H1 (cell line): ENCODE results near the gene VPS13D. TPM values are rescaled to one million over a fixed set of nuclear protein-coding genes. Genes with fewer than 3 reads are reported as not detected.

Source experiments
- CTCF ChIA-PET: fragments of 300-600 bp; sonication (Branson Sonifier 250); formaldehyde crosslinking; loops from one replicate; lab custom pipeline; 2021; ENCODE audit not compliant: partially characterized antibody; lab: Charles Lee
- POLR2A ChIA-PET: fragments of 300-600 bp; sonication (Branson Sonifier 250); formaldehyde crosslinking; loops from one replicate; lab custom pipeline; 2021; ENCODE audit warnings: inconsistent platforms; ENCODE audit not compliant: partially characterized antibody; lab: Charles Lee
- DNase-seq, 2 experiments: peaks; one replicate each; pipeline versions ENCODE4 v3.0.0 to v3.0.0-alpha.2; 2010 to 2022; ENCODE audit warnings: low spot score in 2 of 2, low read depth in 1 of 2, mixed read lengths in 1 of 2
- FAIRE-seq: peaks from 2 replicates; lab custom pipeline; 2011; peaks lifted over from hg19 to GRCh38; lab: Jason Lieb, UNC
- H2AFZ ChIP-seq: 2 replicates; pipeline ENCODE4 v1.8.1; 2012; ENCODE audit warnings: low read length, inconsistent platforms
- H2AK5ac ChIP-seq: 2 replicates; pipeline ENCODE4 v1.6.1; 2013; ENCODE audit warnings: low read depth, low read length
- H2BK120ac ChIP-seq: replicated peaks from 2 replicates; pipeline ENCODE3; 2013; ENCODE audit warnings: low read depth, low read length, inconsistent platforms
- H2BK12ac ChIP-seq: 2 replicates; pipeline ENCODE4 v1.6.1; 2013; ENCODE audit warnings: low read depth, low read length
- H2BK15ac ChIP-seq: 2 replicates; pipeline ENCODE4 v1.6.1; 2013; ENCODE audit warnings: low read length
- H2BK20ac ChIP-seq: 2 replicates; pipeline ENCODE4 v1.6.1; 2013; ENCODE audit warnings: low read length
- H2BK5ac ChIP-seq: 2 replicates; pipeline ENCODE4 v1.6.1; 2013; ENCODE audit warnings: low read depth, low read length
- H3K14ac ChIP-seq: 2 replicates; pipeline ENCODE4 v1.6.1; 2013; ENCODE audit warnings: inconsistent platforms; ENCODE audit not compliant: insufficient read length
- H3K18ac ChIP-seq: 2 replicates; pipeline ENCODE4 v1.6.1; 2013; ENCODE audit warnings: low read length; ENCODE audit errors: extremely low read depth
- H3K23ac ChIP-seq: 2 replicates; pipeline ENCODE4 v1.6.1; 2013; ENCODE audit warnings: inconsistent platforms; ENCODE audit not compliant: insufficient read length
- H3K23me2 ChIP-seq: 2 replicates; pipeline ENCODE4 v1.6.1; 2013; ENCODE audit warnings: low read depth, low read length
- H3K27ac ChIP-seq: 2 replicates; pipeline ENCODE4 v1.6.1; 2011; ENCODE audit warnings: low read depth, low read length, inconsistent platforms
- H3K27me3 ChIP-seq, 4 experiments: replicated peaks in 1 of 4; 1 replicate in 1 of 4; 2 replicates in 3 of 4; pipeline versions ENCODE4 v1.6.1 to v1.8.1; 2011 to 2013; ENCODE audit warnings: low read length in 3 of 4, mild to moderate bottlenecking in 3 of 4, inconsistent platforms in 2 of 4, mixed read lengths in 2 of 4, moderate library complexity in 1 of 4; ENCODE audit not compliant: control insufficient read depth in 3 of 4, insufficient read depth in 3 of 4; ENCODE audit errors: extremely low read depth in 1 of 4
- H3K36me3 ChIP-seq, 4 experiments: 2 replicates each; pipeline versions ENCODE4 v1.6.1 to v1.8.1; 2011 to 2013; ENCODE audit warnings: mild to moderate bottlenecking in 4 of 4, low read length in 3 of 4, moderate library complexity in 2 of 4, control low read depth in 1 of 4, inconsistent platforms in 1 of 4; ENCODE audit not compliant: insufficient read depth in 4 of 4, control insufficient read depth in 2 of 4
- H3K4ac ChIP-seq: replicated peaks from 2 replicates; pipeline ENCODE3; 2013; ENCODE audit warnings: low read length, low read depth, mixed read lengths, inconsistent platforms; ENCODE audit not compliant: insufficient read length
- H3K4me1 ChIP-seq, 4 experiments: replicated peaks in 1 of 4; 1 replicate in 1 of 4; 2 replicates in 3 of 4; pipeline versions ENCODE4 v1.6.1 to v1.8.1; 2011 to 2013; ENCODE audit warnings: low read length in 3 of 4, inconsistent platforms in 2 of 4, mixed read lengths in 1 of 4; ENCODE audit not compliant: insufficient read depth in 4 of 4, control insufficient read depth in 3 of 4
- H3K4me2 ChIP-seq, 2 experiments: 2 replicates each; pipeline versions ENCODE4 v1.6.1 to v1.8.1; 2011 to 2013; ENCODE audit warnings: low read depth in 2 of 2, low read length in 2 of 2, control low read depth in 1 of 2, inconsistent platforms in 1 of 2, mild to moderate bottlenecking in 1 of 2; ENCODE audit not compliant: insufficient read depth in 1 of 2
- H3K4me3 ChIP-seq, 4 experiments: fragments of 200-600, 300-600 bp in 1 of 4; sonication (generic), shearing (Covaris generic), sonication (Bioruptor Twin) in 1 of 4; 2 replicates each; pipeline versions ENCODE4 v1.5.1 to v1.8.1; 2011 to 2016; ENCODE audit warnings: low read length in 4 of 4, low read depth in 3 of 4, control low read depth in 2 of 4, inconsistent platforms in 2 of 4, mild to moderate bottlenecking in 2 of 4, mixed read lengths in 1 of 4, moderate library complexity in 1 of 4; ENCODE audit not compliant: insufficient read depth in 2 of 4; ENCODE audit errors: extremely low read depth in 1 of 4
- H3K56ac ChIP-seq: replicated peaks from 2 replicates; pipeline ENCODE3; 2013; ENCODE audit warnings: low read depth, mild to moderate bottlenecking, mixed read lengths, low read length, inconsistent platforms; ENCODE audit not compliant: insufficient read length
- H3K79me1 ChIP-seq: 2 replicates; pipeline ENCODE4 v1.6.1; 2013; ENCODE audit warnings: low read depth, low read length, control low read depth
- H3K79me2 ChIP-seq, 2 experiments: 2 replicates each; pipeline versions ENCODE4 v1.6.1 to v1.8.1; 2012 to 2013; ENCODE audit warnings: low read length in 2 of 2, mild to moderate bottlenecking in 2 of 2, inconsistent platforms in 1 of 2; ENCODE audit not compliant: insufficient read depth in 2 of 2, control insufficient read depth in 1 of 2
- H3K9ac ChIP-seq, 4 experiments: replicated peaks in 1 of 4; 1 replicate in 1 of 4; 2 replicates in 3 of 4; pipeline versions ENCODE4 v1.6.1 to v1.8.1; 2011 to 2013; ENCODE audit warnings: low read depth in 3 of 4, low read length in 3 of 4, control low read depth in 2 of 4, mild to moderate bottlenecking in 2 of 4, moderate library complexity in 2 of 4, inconsistent platforms in 1 of 4; ENCODE audit errors: extremely low read depth in 1 of 4
- H3K9me3 ChIP-seq, 2 experiments: 2 replicates each; pipeline versions ENCODE4 v1.6.1 to v1.8.1; 2012 to 2013; ENCODE audit warnings: mild to moderate bottlenecking in 2 of 2, moderate library complexity in 2 of 2, control low read depth in 1 of 2, inconsistent platforms in 1 of 2, low read depth in 1 of 2, low read length in 1 of 2, mixed read lengths in 1 of 2; ENCODE audit not compliant: insufficient read depth in 2 of 2
- H4K20me1 ChIP-seq, 2 experiments: replicated peaks in 1 of 2; 2 replicates each; pipeline versions ENCODE3 to v1.8.1; 2011 to 2013; ENCODE audit warnings: inconsistent platforms in 2 of 2, low read length in 2 of 2, mild to moderate bottlenecking in 1 of 2; ENCODE audit not compliant: insufficient read depth in 2 of 2, control insufficient read depth in 1 of 2
- H4K5ac ChIP-seq: 2 replicates; pipeline ENCODE4 v1.6.1; 2013; ENCODE audit warnings: low read length, low read depth, mixed read lengths, inconsistent platforms; ENCODE audit not compliant: insufficient read length
- H4K8ac ChIP-seq: 2 replicates; pipeline ENCODE4 v1.8.0; 2013; ENCODE audit warnings: mild to moderate bottlenecking, moderate library complexity, low read length, inconsistent platforms; ENCODE audit not compliant: insufficient read depth; ENCODE audit errors: extremely low read depth
- H4K91ac ChIP-seq: replicated peaks from 2 replicates; pipeline ENCODE3; 2013; ENCODE audit warnings: low read length, mixed read lengths, inconsistent platforms; ENCODE audit not compliant: insufficient read length
- MAFK ChIP-seq: IDR thresholded peaks from 2 replicates; pipeline ENCODE4 v1.6.1; 2012; ENCODE audit warnings: low read depth, mild to moderate bottlenecking, improper control_type of control experiment, low read length
- MAX ChIP-seq: IDR thresholded peaks from 2 replicates; pipeline ENCODE4 v1.6.1; 2012; ENCODE audit warnings: inconsistent platforms
- PHF8 ChIP-seq: fragments of 200-600 bp; sonication (generic); conservative IDR thresholded peaks from 2 replicates; pipeline ENCODE4 v1.7.1; 2012; ENCODE audit warnings: low read depth, mild to moderate bottlenecking, inconsistent platforms, low read length, moderate library complexity
- SAP30 ChIP-seq: fragments of 300-600 bp; sonication (generic); IDR thresholded peaks from 2 replicates; pipeline ENCODE4 v1.7.1; 2012; ENCODE audit warnings: low read length, moderate library complexity, mild to moderate bottlenecking, inconsistent platforms; ENCODE audit not compliant: insufficient read depth, insufficient replicate concordance
- WGBS, 2 experiments: shearing (Covaris generic) in 1 of 2; methylation state at CpG; one replicate each; pipeline versions ENCODE4 v1.1.6 to v1.1.7; 2013 to 2015; ENCODE audit warnings: low lambda C conversion rate in 2 of 2, mixed read lengths in 2 of 2, inconsistent platforms in 1 of 2, low coverage in 1 of 2, missing lambda C conversion rate in 1 of 2; ENCODE audit not compliant: insufficient replicate concordance in 2 of 2, insufficient coverage in 1 of 2, insufficient read length in 1 of 2; ENCODE audit errors: extremely low coverage in 1 of 2, missing lambda C conversion rate in 1 of 2; 5-methylcytosine and 5-hydroxymethylcytosine counted together
- polyA plus RNA-seq, 7 experiments: library from polyadenylated mRNA; depleted of rRNA in 3 of 7; stranded (reverse) in 5 of 7; unstranded in 2 of 7; fragments of >200 nt in 5 of 7; fragments of 200-250 nt in 2 of 7; gene quantifications; 1 replicate in 5 of 7; 2 replicates in 1 of 7; 4 replicates in 1 of 7; pipeline versions ENCODE4 v1.2.1 to v1.2.3, GENCODE V29; 2011 to 2013; ENCODE audit warnings: missing spikeins in 2 of 7, mixed read lengths in 2 of 7
- total RNA-seq: library from RNA; stranded (reverse); fragmentation: NEBNext Ultra II Directional; extraction: Animal tissue kit (Norgen Biotek cat#: 25700); gene quantifications from 2 replicates; pipeline ENCODE4 v1.2.1, GENCODE V29; 2021

The VPS13D gene
- total and polyA plus RNA-seq, 2 of the 8 experiments (the other 6 are each of a cell fraction or from before 2014, with no cell fraction given): 10.9 to 31.2 TPM

- no peak overlapping the region for H2BK120ac ChIP-seq
- no peak overlapping the region for H4K91ac ChIP-seq
- no peak overlapping the region for H2BK12ac ChIP-seq
- no peak overlapping the region for H2BK5ac ChIP-seq
- no peak overlapping the region for H3K9ac ChIP-seq
- H3K18ac ChIP-seq: no peak overlapping the region
- CTCF ChIA-PET: interaction anchor here (1.2 kb wide), 1 partner anchor 14 kb away, joined by 3 read pairs; no protein-coding TSS in a partner anchor
- TF ChIP-seq MAX (no peak), MAFK (no peak), PHF8 (no peak), SAP30 (no peak)
- TF ChIP-seq, all 59 proteins: peak for 0
- Histone ChIP-seq H3K27me3 (no peaks in the 10 kb centered on the region), H3K36me3 (no peaks in the 10 kb centered on the region; a peak in 2 of 8 replicates), H3K23ac (no peak overlapping the region), H2BK20ac (no peak overlapping the region), H3K14ac (no peak overlapping the region), H3K79me2 (no peaks in the 10 kb centered on the region), H3K4me1 (peaks cover 0 to 2% (median 0%) of the 10 kb centered on the region in 4 experiments; a peak in 1 of 7 replicates), H3K4ac (no peak overlapping the region), H3K4me3 (no peak overlapping the region), H2AFZ (no peak overlapping the region), H3K23me2 (no peaks in the 10 kb centered on the region), H2BK15ac (no peak overlapping the region), H3K79me1 (no peaks in the 10 kb centered on the region), H3K9me3 (no peaks in the 10 kb centered on the region), H3K4me2 (no peak overlapping the region), H4K8ac (no peak overlapping the region), H2AK5ac (no peak overlapping the region), H3K56ac (no peak overlapping the region), H3K27ac (no peak overlapping the region), H4K5ac (no peak overlapping the region), H4K20me1 (no peaks in the 10 kb centered on the region)
- DNase-seq: no peak
- WGBS, 2 experiments: 80% methylated on average over 5 of the region's 5 CpGs; no CpG with 5 or more reads in 1 of the 2 experiments
- POLR2A ChIA-PET: no interaction called here
- no peak for FAIRE-seq
These were observed 291.3 kb downstream of the VPS13D start for GRCh38 chr1:12521096-12521495.
